HCT116 (cell line): ENCODE results near the gene CDH13.

Source experiments
- CTCF ChIP-seq, 3 experiments: fragments of 200-600 bp in 1 of 3; sonication (generic) in 1 of 3; IDR thresholded peaks in 2 of 3; conservative IDR thresholded peaks in 1 of 3; 2 replicates each; pipeline ENCODE4 v1.5.1; 2012 to 2017; ENCODE audit warnings: low read depth in 2 of 3, low read length in 2 of 3, antibody characterized with exemption in 1 of 3, borderline replicate concordance in 1 of 3, control low read depth in 1 of 3, mild to moderate bottlenecking in 1 of 3, mixed read lengths in 1 of 3, mixed run types in 1 of 3, moderate library complexity in 1 of 3; ENCODE audit not compliant: insufficient read depth in 1 of 3
- REST ChIP-seq: IDR thresholded peaks from 2 replicates; pipeline ENCODE4 v1.6.1; 2012; ENCODE audit warnings: low read depth
- TCF7L2 ChIP-seq: IDR thresholded peaks from 2 replicates; pipeline ENCODE4 v1.7.0; 2011; ENCODE audit warnings: borderline replicate concordance, inconsistent platforms; ENCODE audit not compliant: insufficient read depth, insufficient read length; ENCODE audit errors: extremely low read depth

GRCh38 chr16:83794860-83795554 lies 1168.2 kb downstream of the CDH13 start:
- TF ChIP-seq TCF7L2 = no peak
- TF ChIP-seq REST = no peak
- TF ChIP-seq CTCF (IDR thresholded peaks at IDR 0.05 in 2 of 3, conservative IDR thresholded peaks at IDR 0.05 in 1 of 3; ENCODE audit: borderline replicate concordance in 1 of 3, insufficient read depth in 1 of 3, low read depth in 2 of 3, low read length in 2 of 3) = no peak
